Measurements from ENCODE around the gene DMD. TPM values are rescaled to one million over a fixed set of nuclear protein-coding genes. Genes with fewer than 3 reads are reported as not detected.

The DMD gene
- total and polyA plus RNA-seq, 2 experiments from 2014 or later, result 1.5 to 2.0 TPM

- H3K4me2 ChIP-seq (ENCODE audit: unreplicated experiment), result no peak overlapping the region
- H3K4me1 ChIP-seq (ENCODE audit: insufficient read depth), result no peaks in the 10 kb centered on the region
- H3K9me3 ChIP-seq (ENCODE audit: low read depth), result no peaks in the 10 kb centered on the region
- H3K9me2 ChIP-seq (ENCODE audit: insufficient read depth), result no peaks in the 10 kb centered on the region
- in situ Hi-C loops (cut with MboI), result no loop called here
- H2AFZ ChIP-seq, result no peak overlapping the region
- H3K4me3 ChIP-seq, result no peak overlapping the region
- H3K36me3 ChIP-seq (ENCODE audit: low read depth), result no peaks in the 10 kb centered on the region
- no peak for TF ChIP-seq EZH2 (IDR thresholded peaks at IDR 0.05; ENCODE audit: insufficient read depth, poor library complexity, severe bottlenecking)
- no peak for TF ChIP-seq EZH2phosphoT487 (IDR thresholded peaks at IDR 0.05; ENCODE audit: insufficient read depth, low read depth)
- H3K9ac ChIP-seq, result no peak overlapping the region
- DNase-seq, result no peak
- no peaks in the 10 kb centered on the region for H3F3A ChIP-seq (ENCODE audit: insufficient read depth)
- no peaks in the 10 kb centered on the region for H3K79me2 ChIP-seq (ENCODE audit: insufficient read depth)
- no peak overlapping the region for H3K27ac ChIP-seq
- 26 to 44% methylated on average over 9 of the region's 9 CpGs for WGBS, 2 experiments (ENCODE audit: low coverage in 1 of 2, low lambda C conversion rate in 2 of 2, missing lambda C conversion rate in 2 of 2)
- no peaks in the 10 kb centered on the region for H4K20me1 ChIP-seq (ENCODE audit: insufficient read depth)
- no peaks in the 10 kb centered on the region for H3K27me3 ChIP-seq (replicated peaks; ENCODE audit: insufficient read depth)
Observed at GRCh38 chrX:32024072-32024471, 1187.3 kb downstream of the DMD start.

DNA sequence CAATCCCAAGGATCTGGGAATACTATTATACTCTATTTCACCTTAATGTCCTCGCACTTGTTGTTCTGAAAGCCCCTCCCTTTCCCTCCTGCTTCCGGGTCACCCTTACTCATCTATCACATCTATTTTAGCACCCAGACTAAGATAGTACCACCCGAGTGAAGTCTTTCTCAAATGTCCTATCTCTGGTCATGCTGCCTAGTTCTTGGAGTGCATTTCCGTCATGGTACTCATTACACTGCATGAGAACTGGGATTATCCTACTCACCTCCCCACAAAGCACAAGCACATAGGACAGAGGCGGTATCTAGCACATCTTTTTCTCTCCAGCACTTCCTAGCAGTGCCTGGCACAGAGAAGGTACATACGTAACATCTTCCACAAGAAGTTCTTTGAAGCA is 1195.2 kb downstream of the DMD start:
- no peak overlapping the region for H3K27ac ChIP-seq
- H2AFZ ChIP-seq, result no peak overlapping the region
- H3F3A ChIP-seq (ENCODE audit: insufficient read depth), result no peaks in the 10 kb centered on the region
- in situ Hi-C loops (cut with MboI), result no loop called here
- no peaks in the 10 kb centered on the region for H4K20me1 ChIP-seq (ENCODE audit: insufficient read depth)
- H3K9ac ChIP-seq, result no peak overlapping the region
- no peaks in the 10 kb centered on the region for H3K27me3 ChIP-seq (replicated peaks; ENCODE audit: insufficient read depth)
- no peaks in the 10 kb centered on the region for H3K79me2 ChIP-seq (ENCODE audit: insufficient read depth)
- no peak overlapping the region for H3K4me3 ChIP-seq
- no peak for DNase-seq
- H3K4me1 ChIP-seq (ENCODE audit: insufficient read depth), result no peaks in the 10 kb centered on the region
- no peaks in the 10 kb centered on the region for H3K9me2 ChIP-seq (ENCODE audit: insufficient read depth)
- no peak for TF ChIP-seq EZH2 (IDR thresholded peaks at IDR 0.05; ENCODE audit: insufficient read depth, poor library complexity, severe bottlenecking)
- no peak for TF ChIP-seq EZH2phosphoT487 (IDR thresholded peaks at IDR 0.05; ENCODE audit: insufficient read depth, low read depth)
- no peaks in the 10 kb centered on the region for H3K36me3 ChIP-seq (ENCODE audit: low read depth)
- no peak overlapping the region for H3K4me2 ChIP-seq (ENCODE audit: unreplicated experiment)
- 15 to 17% methylated on average over 4 to 6 of the region's 6 CpGs for WGBS, 2 experiments (ENCODE audit: low coverage in 1 of 2, low lambda C conversion rate in 2 of 2, missing lambda C conversion rate in 2 of 2)
- H3K9me3 ChIP-seq (ENCODE audit: low read depth), result no peaks in the 10 kb centered on the region

DNA sequence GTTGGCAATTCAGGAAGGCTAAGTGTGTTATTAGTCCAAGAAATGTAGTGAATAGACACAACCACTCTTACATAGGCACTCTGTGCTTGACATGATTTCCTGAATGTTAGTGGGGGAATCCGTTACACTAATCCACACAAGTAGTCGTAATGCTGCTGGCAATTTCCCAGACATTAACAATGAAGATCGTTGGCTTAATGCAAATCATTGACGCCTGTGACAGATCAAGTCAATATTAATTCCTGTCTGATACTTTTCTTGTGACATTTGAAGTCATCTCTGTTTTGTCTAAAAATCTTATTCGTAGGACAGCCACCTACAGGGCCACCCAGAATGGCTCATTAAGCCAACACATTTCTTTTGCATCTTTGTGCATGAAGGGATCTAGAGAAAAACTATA is 1200.4 kb downstream of the DMD start:
- Histone ChIP-seq H4K20me1 (ENCODE audit: insufficient read depth) (no peaks in the 10 kb centered on the region), H3K36me3 (ENCODE audit: low read depth) (no peaks in the 10 kb centered on the region), H3K9me3 (ENCODE audit: low read depth) (no peaks in the 10 kb centered on the region), H3K4me3 (no peak overlapping the region), H3K9ac (no peak overlapping the region), H3K27me3 (replicated peaks; ENCODE audit: insufficient read depth) (no peaks in the 10 kb centered on the region), H3K4me1 (ENCODE audit: insufficient read depth) (no peaks in the 10 kb centered on the region), H2AFZ (no peak overlapping the region), H3K27ac (no peak overlapping the region), H3K9me2 (ENCODE audit: insufficient read depth) (no peaks in the 10 kb centered on the region), H3K4me2 (ENCODE audit: unreplicated experiment) (no peak overlapping the region), H3K79me2 (ENCODE audit: insufficient read depth) (no peaks in the 10 kb centered on the region), H3F3A (ENCODE audit: insufficient read depth) (no peaks in the 10 kb centered on the region)
- no peak for DNase-seq
- 23 to 24% methylated on average over 5 of the region's 5 CpGs for WGBS, 2 experiments (ENCODE audit: low coverage in 1 of 2, low lambda C conversion rate in 2 of 2, missing lambda C conversion rate in 2 of 2)
- in situ Hi-C loops (cut with MboI), result no loop called here
- no peak for TF ChIP-seq EZH2phosphoT487 (IDR thresholded peaks at IDR 0.05; ENCODE audit: insufficient read depth, low read depth)
- TF ChIP-seq EZH2 (IDR thresholded peaks at IDR 0.05; ENCODE audit: insufficient read depth, poor library complexity, severe bottlenecking), result no peak

DNA sequence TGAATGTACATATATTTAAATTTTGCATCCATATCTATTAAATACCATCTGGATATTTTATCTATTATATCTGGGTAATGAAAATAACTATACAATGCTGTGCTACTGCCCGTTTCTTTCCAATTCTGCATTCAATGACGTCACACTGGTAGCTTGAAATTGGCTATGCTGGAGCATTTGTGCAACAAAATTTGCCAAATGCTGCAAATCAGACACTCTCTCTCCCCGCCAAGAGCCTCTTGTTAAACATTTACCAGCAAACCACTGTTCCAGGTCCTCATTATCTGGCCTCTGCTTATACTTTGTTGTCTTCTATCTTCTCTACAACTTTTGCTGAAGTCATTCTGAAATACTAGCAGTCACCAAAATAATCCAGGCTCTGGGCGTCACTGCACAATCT is 1201.1 kb downstream of the DMD start:
- no peaks in the 10 kb centered on the region for H3F3A ChIP-seq (ENCODE audit: insufficient read depth)
- no peak overlapping the region for H3K4me3 ChIP-seq
- no peak overlapping the region for H3K27ac ChIP-seq
- no peaks in the 10 kb centered on the region for H3K79me2 ChIP-seq (ENCODE audit: insufficient read depth)
- H3K9ac ChIP-seq, result no peak overlapping the region
- H3K4me1 ChIP-seq (ENCODE audit: insufficient read depth), result no peaks in the 10 kb centered on the region
- H3K27me3 ChIP-seq (replicated peaks; ENCODE audit: insufficient read depth), result no peaks in the 10 kb centered on the region
- no peaks in the 10 kb centered on the region for H3K36me3 ChIP-seq (ENCODE audit: low read depth)
- no peaks in the 10 kb centered on the region for H3K9me3 ChIP-seq (ENCODE audit: low read depth)
- H4K20me1 ChIP-seq (ENCODE audit: insufficient read depth), result no peaks in the 10 kb centered on the region
- no peaks in the 10 kb centered on the region for H3K9me2 ChIP-seq (ENCODE audit: insufficient read depth)
- TF ChIP-seq EZH2 (IDR thresholded peaks at IDR 0.05; ENCODE audit: insufficient read depth, poor library complexity, severe bottlenecking), result no peak
- TF ChIP-seq EZH2phosphoT487 (IDR thresholded peaks at IDR 0.05; ENCODE audit: insufficient read depth, low read depth), result no peak
- no peak overlapping the region for H2AFZ ChIP-seq
- no peak for DNase-seq
- in situ Hi-C loops (cut with MboI), result no loop called here
- WGBS, 2 experiments (ENCODE audit: low coverage in 1 of 2, low lambda C conversion rate in 2 of 2, missing lambda C conversion rate in 2 of 2), result 16 to 19% methylated on average over 4 of the region's 4 CpGs
- no peak overlapping the region for H3K4me2 ChIP-seq (ENCODE audit: unreplicated experiment)

DNA sequence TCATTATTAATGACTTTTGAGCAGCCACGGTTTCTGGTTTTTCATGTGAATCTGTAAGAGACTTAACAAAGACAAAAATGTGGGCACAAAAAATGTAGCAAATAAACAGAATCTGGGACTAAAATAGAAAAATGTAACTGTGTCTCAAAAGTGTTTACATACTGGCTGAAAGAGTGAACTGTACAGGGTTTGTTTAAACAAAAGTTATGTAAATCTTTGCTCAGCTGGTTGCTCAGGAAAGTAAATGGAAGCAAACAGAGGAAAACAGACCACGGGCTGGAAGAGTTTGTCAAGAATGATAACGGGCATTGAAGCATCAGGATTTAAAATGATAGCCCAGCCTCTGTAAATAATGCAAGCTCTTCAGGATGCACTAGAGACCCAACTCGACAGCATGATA is 1217.7 kb downstream of the DMD start:
- Histone ChIP-seq H3K79me2 (ENCODE audit: insufficient read depth) (no peaks in the 10 kb centered on the region), H3K36me3 (ENCODE audit: low read depth) (no peaks in the 10 kb centered on the region), H3K4me3 (no peak overlapping the region), H4K20me1 (ENCODE audit: insufficient read depth) (no peaks in the 10 kb centered on the region), H2AFZ (no peak overlapping the region), H3K4me1 (ENCODE audit: insufficient read depth) (no peaks in the 10 kb centered on the region), H3K27me3 (replicated peaks; ENCODE audit: insufficient read depth) (no peaks in the 10 kb centered on the region), H3K9me3 (ENCODE audit: low read depth) (no peaks in the 10 kb centered on the region), H3F3A (ENCODE audit: insufficient read depth) (no peaks in the 10 kb centered on the region), H3K9ac (no peak overlapping the region), H3K27ac (no peak overlapping the region), H3K4me2 (ENCODE audit: unreplicated experiment) (no peak overlapping the region), H3K9me2 (ENCODE audit: insufficient read depth) (no peaks in the 10 kb centered on the region)
- in situ Hi-C loops (cut with MboI), result no loop called here
- DNase-seq, result no peak
- WGBS, 2 experiments (ENCODE audit: low coverage in 1 of 2, low lambda C conversion rate in 2 of 2, missing lambda C conversion rate in 2 of 2), result 8 to 13% methylated on average over 4 of the region's 4 CpGs
- no peak for TF ChIP-seq EZH2 (IDR thresholded peaks at IDR 0.05; ENCODE audit: insufficient read depth, poor library complexity, severe bottlenecking)
- no peak for TF ChIP-seq EZH2phosphoT487 (IDR thresholded peaks at IDR 0.05; ENCODE audit: insufficient read depth, low read depth)

All from GM23248 (cell line).